IMR-90 (cell line): Measurements from ENCODE around the gene CHMP5. TPM values are rescaled to one million over a fixed set of nuclear protein-coding genes. Genes with fewer than 3 reads are reported as not detected.

ENCODE experiments used
- ATAC-seq: fragments of 200-7000 bp; cut with Tn5 transposase; 2 replicates; pipeline ENCODE4 v1.9.1; 2020; ENCODE audit warnings: low read depth, mild to moderate bottlenecking, moderate library complexity
- BruUV-seq: library from RNA; stranded (reverse); fragments of 400-500 nt; replicated peaks from 2 replicates; lab custom pipeline; 2021; lab: Mats Ljungman, UMichigan
- CTCF ChIA-PET: fragments of 300-600 bp; formaldehyde crosslinking; extraction: SDS; loops from one replicate; lab custom pipeline; 2021; ENCODE audit warnings: antibody characterized with exemption; lab: Yijun Ruan, JAX
- POLR2A ChIA-PET: fragments of 300-600 bp; sonication (Branson Sonifier 250); formaldehyde crosslinking; loops from one replicate; lab custom pipeline; 2022; ENCODE audit warnings: antibody characterized with exemption; ENCODE audit not compliant: unreplicated experiment; lab: Charles Lee
- DNase-seq: peaks from one replicate; pipeline ENCODE4 v3.0.0; 2013
- H2AFZ ChIP-seq: replicated peaks from 2 replicates; pipeline ENCODE3; 2013; ENCODE audit warnings: low read length, mild to moderate bottlenecking; ENCODE audit not compliant: poor library complexity
- H2AK5ac ChIP-seq: 2 replicates; pipeline ENCODE4 v1.6.1; 2013; ENCODE audit warnings: low read depth, low read length, inconsistent platforms
- H2AK9ac ChIP-seq: replicated peaks from 2 replicates; pipeline ENCODE3; 2013; ENCODE audit warnings: mild to moderate bottlenecking, low read depth, low read length, moderate library complexity; ENCODE audit not compliant: poor library complexity
- H2BK120ac ChIP-seq: 2 replicates; pipeline ENCODE4 v1.6.1; 2013; ENCODE audit warnings: low read depth, low read length, inconsistent platforms
- H2BK15ac ChIP-seq: 3 replicates; pipeline ENCODE4 v1.6.1; 2013; ENCODE audit warnings: low read depth, low read length, inconsistent platforms
- H2BK20ac ChIP-seq: 2 replicates; pipeline ENCODE4 v1.6.1; 2013; ENCODE audit warnings: low read depth, mild to moderate bottlenecking, inconsistent platforms, low read length, moderate library complexity
- H2BK5ac ChIP-seq: 2 replicates; pipeline ENCODE4 v1.6.1; 2013; ENCODE audit warnings: mild to moderate bottlenecking, low read depth, low read length, inconsistent platforms; ENCODE audit not compliant: poor library complexity, severe bottlenecking
- H3K14ac ChIP-seq: replicated peaks from 2 replicates; pipeline ENCODE4 v1.6.1; 2013; ENCODE audit warnings: low read depth, low read length, inconsistent platforms
- H3K18ac ChIP-seq: 2 replicates; pipeline ENCODE4 v1.6.1; 2013; ENCODE audit warnings: low read depth, low read length, control low read depth
- H3K23ac ChIP-seq: 2 replicates; pipeline ENCODE4 v1.6.1; 2013; ENCODE audit warnings: low read depth, low read length, inconsistent platforms
- H3K27ac ChIP-seq: 2 replicates; pipeline ENCODE4 v1.5.1; 2013; ENCODE audit warnings: mild to moderate bottlenecking, control low read depth, low read length; ENCODE audit not compliant: insufficient read depth
- H3K27me3 ChIP-seq: 2 replicates; pipeline ENCODE4 v1.6.1; 2013; ENCODE audit warnings: low read length; ENCODE audit not compliant: control insufficient read depth, insufficient read depth
- H3K36me3 ChIP-seq: 2 replicates; pipeline ENCODE4 v1.6.1; 2013; ENCODE audit warnings: low read length, mixed read lengths; ENCODE audit not compliant: control insufficient read depth, insufficient read depth
- H3K4ac ChIP-seq: 2 replicates; pipeline ENCODE4 v1.6.1; 2013; ENCODE audit warnings: low read depth, low read length, inconsistent platforms
- H3K4me1 ChIP-seq: 2 replicates; pipeline ENCODE4 v1.6.1; 2013; ENCODE audit warnings: low read length, mixed read lengths; ENCODE audit not compliant: control insufficient read depth, insufficient read depth
- H3K4me2 ChIP-seq: 2 replicates; pipeline ENCODE4 v1.6.1; 2013; ENCODE audit warnings: low read depth, mild to moderate bottlenecking, control low read depth, low read length, moderate library complexity
- H3K4me3 ChIP-seq: 2 replicates; pipeline ENCODE4 v1.5.1; 2013; ENCODE audit warnings: low read depth, mild to moderate bottlenecking, control low read depth, low read length, moderate library complexity; ENCODE audit not compliant: insufficient read depth
- H3K56ac ChIP-seq: 2 replicates; pipeline ENCODE4 v1.6.1; 2013; ENCODE audit warnings: low read length, inconsistent platforms; ENCODE audit not compliant: insufficient read depth; ENCODE audit errors: extremely low read depth
- H3K79me1 ChIP-seq, 2 experiments: 2 replicates each; pipeline ENCODE4 v1.6.1; 2013; ENCODE audit warnings: low read length in 2 of 2, inconsistent platforms in 1 of 2, low read depth in 1 of 2
- H3K9ac ChIP-seq: 2 replicates; pipeline ENCODE4 v1.6.1; 2013; ENCODE audit warnings: low read depth, low read length, control low read depth
- H3K9me1 ChIP-seq: 2 replicates; pipeline ENCODE4 v1.6.1; 2013; ENCODE audit warnings: low read length, inconsistent platforms; ENCODE audit not compliant: insufficient read depth
- H3K9me3 ChIP-seq: 2 replicates; pipeline ENCODE4 v1.6.1; 2013; ENCODE audit warnings: low read length; ENCODE audit not compliant: control insufficient read depth, insufficient read depth
- H4K20me1 ChIP-seq: 2 replicates; pipeline ENCODE4 v1.6.1; 2013; ENCODE audit warnings: low read length, inconsistent platforms; ENCODE audit not compliant: insufficient read depth
- H4K5ac ChIP-seq: 2 replicates; pipeline ENCODE4 v1.6.1; 2013; ENCODE audit warnings: mild to moderate bottlenecking, low read depth, low read length, control low read depth
- H4K8ac ChIP-seq, 2 experiments: 2 replicates each; pipeline ENCODE4 v1.6.1; 2013; ENCODE audit warnings: low read depth in 2 of 2, low read length in 2 of 2, control low read depth in 1 of 2, inconsistent platforms in 1 of 2
- H4K91ac ChIP-seq: 2 replicates; pipeline ENCODE4 v1.6.1; 2013; ENCODE audit warnings: low read depth, low read length, inconsistent platforms; ENCODE audit not compliant: insufficient read depth
- BHLHE40 ChIP-seq: fragments of 150-350 bp; IDR thresholded peaks from 2 replicates; pipeline ENCODE4 v1.6.1; 2016; ENCODE audit warnings: mild to moderate bottlenecking, low read depth, low read length
- CEBPB ChIP-seq: IDR thresholded peaks from 2 replicates; pipeline ENCODE4 v1.6.1; 2012; ENCODE audit warnings: low read depth, low read length, improper control_type of control experiment
- CHD1 ChIP-seq: IDR thresholded peaks from 2 replicates; pipeline ENCODE4 v1.6.1; 2012; ENCODE audit warnings: low read depth, low read length, improper control_type of control experiment
- MAFK ChIP-seq: IDR thresholded peaks from 2 replicates; pipeline ENCODE4 v1.6.1; 2012; ENCODE audit warnings: low read depth, low read length, improper control_type of control experiment
- MAZ ChIP-seq: IDR thresholded peaks from 2 replicates; pipeline ENCODE4 v1.6.1; 2012; ENCODE audit warnings: low read depth, mild to moderate bottlenecking, low read length, improper control_type of control experiment, moderate library complexity, borderline replicate concordance
- MXI1 ChIP-seq: IDR thresholded peaks from 2 replicates; pipeline ENCODE4 v1.6.1; 2012; ENCODE audit warnings: low read depth, mild to moderate bottlenecking, low read length, moderate library complexity, borderline replicate concordance
- NFE2L2 ChIP-seq: fragments of 150-350 bp; IDR thresholded peaks from 2 replicates; pipeline ENCODE4 v1.6.1; 2016; ENCODE audit warnings: low read depth, mild to moderate bottlenecking, low read length
- POLR2A ChIP-seq: IDR thresholded peaks from 2 replicates; pipeline ENCODE4 v1.6.1; 2012; ENCODE audit warnings: mild to moderate bottlenecking, low read depth, low read length
- RCOR1 ChIP-seq: IDR thresholded peaks from 2 replicates; pipeline ENCODE4 v1.6.1; 2012; ENCODE audit warnings: mild to moderate bottlenecking, low read length, improper control_type of control experiment; ENCODE audit not compliant: insufficient replicate concordance
- RFX5 ChIP-seq: IDR thresholded peaks from 2 replicates; pipeline ENCODE4 v1.8.0; 2012; ENCODE audit warnings: low read depth, mild to moderate bottlenecking, low read length, moderate library complexity
- SMC3 ChIP-seq: fragments of 150-350 bp; IDR thresholded peaks from 2 replicates; pipeline ENCODE4 v1.6.1; 2016; ENCODE audit warnings: low read depth, mild to moderate bottlenecking, antibody characterized with exemption, low read length, moderate library complexity
- WGBS, 2 experiments: methylation state at CpG; one replicate each; pipeline versions ENCODE4 v1.1.5 to v1.1.7; 2013; ENCODE audit warnings: missing lambda C conversion rate in 2 of 2; ENCODE audit not compliant: insufficient read length in 1 of 2; ENCODE audit errors: extremely low coverage in 2 of 2; 5-methylcytosine and 5-hydroxymethylcytosine counted together
- dilution Hi-C: fragments of 300-500 bp; cut with HindIII; formaldehyde crosslinking; loops from one replicate; pipeline ENCODE4 v1.14.3; 2018; ENCODE audit warnings: low sequenced_read_pairs; ENCODE audit not compliant: unreplicated experiment
- in situ Hi-C: fragments of 300-500 bp; cut with MboI; formaldehyde crosslinking; loops from 3 replicates; pipeline ENCODE4 v1.14.3; 2019; ENCODE audit warnings: low sequenced_read_pairs, inconsistent platforms, mixed read lengths
- intact Hi-C: fragments of 100-400 bp; cut with micrococcal nuclease; formaldehyde crosslinking; loops from 2 replicates; pipeline ENCODE4 v1.10.0; 2022
- polyA plus RNA-seq, 3 experiments: library from polyadenylated mRNA; depleted of rRNA; stranded (reverse); fragments of >200 nt; gene quantifications; 2 replicates each; pipeline ENCODE4 v1.2.3, GENCODE V29; 2012; ENCODE audit warnings: low replicate concordance in 1 of 3
- total RNA-seq: library from RNA; depleted of rRNA; stranded (reverse); fragments of >200 nt; gene quantifications from 2 replicates; pipeline ENCODE4 v1.2.3, GENCODE V29; 2012
- TF ChIP-seq, protein P1 (sequence below): fragments of 150-350 bp; IDR thresholded peaks from 2 replicates; pipeline ENCODE4 v1.6.1; 2016; ENCODE audit warnings: low read depth, mild to moderate bottlenecking, low read length, moderate library complexity, borderline replicate concordance

CHMP5 gene
- total and polyA plus RNA-seq, 2 of the 4 experiments (the other 2 are of a cell fraction): 70.6 to 80.8 TPM

GRCh38 chr9:33272061-33272460, 7.2 kb downstream of the CHMP5 start:
- no CpG with 5 or more reads among the region's 1 CpG for WGBS, 2 experiments
- H3K23ac ChIP-seq: no peak overlapping the region
- ATAC-seq (peak; percentile 28; the same call in 1 of the 2 replicates), DNase-seq (no peak)
- no peak overlapping the region for H4K5ac ChIP-seq
- in situ Hi-C loops (no loop called here), dilution Hi-C loops (no loop called here), intact Hi-C loops (no loop called here)
- H3K9ac ChIP-seq: no peak overlapping the region
- H2BK120ac ChIP-seq: no peak overlapping the region
- TF ChIP-seq MAZ (no peak), MXI1 (no peak), POLR2A (no peak), SMC3 (no peak), BHLHE40 (no peak), RCOR1 (no peak), MAFK (no peak), NFE2L2 (no peak), RFX5 (no peak), CHD1 (no peak), CEBPB (no peak)
- TF ChIP-seq, protein P1, sequence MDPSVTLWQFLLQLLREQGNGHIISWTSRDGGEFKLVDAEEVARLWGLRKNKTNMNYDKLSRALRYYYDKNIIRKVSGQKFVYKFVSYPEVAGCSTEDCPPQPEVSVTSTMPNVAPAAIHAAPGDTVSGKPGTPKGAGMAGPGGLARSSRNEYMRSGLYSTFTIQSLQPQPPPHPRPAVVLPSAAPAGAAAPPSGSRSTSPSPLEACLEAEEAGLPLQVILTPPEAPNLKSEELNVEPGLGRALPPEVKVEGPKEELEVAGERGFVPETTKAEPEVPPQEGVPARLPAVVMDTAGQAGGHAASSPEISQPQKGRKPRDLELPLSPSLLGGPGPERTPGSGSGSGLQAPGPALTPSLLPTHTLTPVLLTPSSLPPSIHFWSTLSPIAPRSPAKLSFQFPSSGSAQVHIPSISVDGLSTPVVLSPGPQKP: no peak
- peaks cover 2% of the 10 kb centered on the region; the same call in 1 of the 2 replicates for H3K9me1 ChIP-seq
- no TSS peak for BruUV-seq
- peaks cover 17 to 26% of the 10 kb centered on the region in 2 experiments; a peak in 3 of 4 replicates for H3K79me1 ChIP-seq
- H4K8ac ChIP-seq: no peak overlapping the region
- H2AFZ ChIP-seq: no peak overlapping the region
- no peak overlapping the region for H3K56ac ChIP-seq
- no peak overlapping the region for H2BK5ac ChIP-seq
- no peak overlapping the region for H3K4me2 ChIP-seq
- H3K18ac ChIP-seq: no peak overlapping the region
- no peak overlapping the region for H3K4ac ChIP-seq
- no peak overlapping the region for H3K27ac ChIP-seq
- H3K4me3 ChIP-seq: no peak overlapping the region
- H3K36me3 ChIP-seq: peaks cover 37% of the 10 kb centered on the region
- no peaks in the 10 kb centered on the region for H3K27me3 ChIP-seq
- H4K20me1 ChIP-seq: no peaks in the 10 kb centered on the region
- POLR2A ChIA-PET: no interaction called here
- no peak overlapping the region for H2AK9ac ChIP-seq
- H2AK5ac ChIP-seq: no peak overlapping the region
- peaks cover 5% of the 10 kb centered on the region for H3K4me1 ChIP-seq
- no peak overlapping the region for H4K91ac ChIP-seq
- no peaks in the 10 kb centered on the region for H3K9me3 ChIP-seq
- H2BK20ac ChIP-seq: no peak overlapping the region
- CTCF ChIA-PET: no interaction called here
- H3K14ac ChIP-seq: no peak overlapping the region
- H2BK15ac ChIP-seq: no peak overlapping the region
